GM18858 (cell line): ENCODE measurements around the gene ZNF276.
"Not testable (repeated sequence)": the region's sequence is repeated elsewhere in the genome, so short reads cannot be mapped to it uniquely, and the experiment has no call there.

Experiments used
- ATAC-seq: cut with Tn5 transposase; IDR thresholded peaks from one replicate; pipeline ENCODE4 v1.9.1; 2021; ENCODE audit not compliant: unreplicated experiment

ZNF276 gene

DNA sequence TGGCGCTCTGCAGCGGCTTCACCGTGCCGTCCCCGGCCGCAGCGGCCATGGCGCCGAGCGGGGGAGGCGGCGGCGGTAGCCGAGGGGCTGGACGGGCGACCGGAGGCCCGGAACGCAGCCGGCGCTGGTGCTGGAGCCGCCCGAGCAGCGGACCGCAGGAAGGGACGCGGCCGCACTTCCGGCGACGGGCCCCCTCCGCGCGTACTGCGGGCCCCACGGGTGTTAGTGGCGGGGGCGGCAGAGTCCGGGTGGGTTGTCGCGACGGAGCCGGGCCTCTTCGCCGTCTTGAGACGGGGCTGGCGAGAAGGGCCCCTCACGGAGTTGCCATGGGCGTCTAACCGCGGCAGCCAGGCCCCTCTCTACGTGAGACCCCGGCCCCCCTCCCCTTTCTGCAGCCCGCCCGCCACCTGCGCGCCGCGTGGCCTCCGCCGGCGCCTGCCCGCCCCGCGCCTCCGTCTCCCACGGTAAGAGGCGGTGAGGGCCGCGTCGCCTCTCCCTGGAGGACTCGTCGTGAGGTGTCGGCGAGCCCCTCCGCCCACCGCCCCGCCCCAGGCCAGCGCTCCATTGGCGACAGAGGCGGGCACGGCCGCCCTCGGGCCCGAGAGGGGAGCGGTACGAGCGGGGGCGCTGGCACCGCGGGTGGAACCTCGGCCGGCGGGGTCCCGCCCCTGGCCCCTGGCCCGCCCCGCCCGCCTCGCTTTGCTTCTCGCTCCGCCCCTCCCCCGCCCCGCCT lies at the start of gene ZNF276, which contains the start of gene VPS9D1:
ZNF276 (plus strand) TSS at position 725 of the 733 bp plus-strand sequence. CDS start 104 bp downstream, outside the sequence.
VPS9D1 (minus strand) TSS at position 86 of the 733 bp plus-strand sequence; CDS start at position 49, 37 bp downstream.
- ATAC-seq, result peak; percentile 37

DNA sequence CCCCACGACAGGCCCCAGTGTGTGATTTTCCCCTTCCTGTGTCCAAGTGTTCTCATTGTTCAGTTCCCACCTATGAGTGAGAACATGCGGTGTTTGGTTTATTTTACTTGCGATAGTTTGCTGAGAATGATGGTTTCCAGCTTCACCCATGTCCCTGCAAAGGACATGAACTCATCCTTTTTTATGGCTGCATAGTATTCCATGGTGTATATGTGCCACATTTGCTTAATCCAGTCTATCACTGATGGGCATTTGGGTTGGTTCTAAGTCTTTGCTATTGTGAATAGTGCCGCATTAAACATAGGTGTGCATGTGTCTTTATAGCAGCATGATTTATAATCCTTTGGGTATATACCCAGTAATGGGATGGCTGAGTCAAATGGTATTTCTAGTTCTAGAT lies 49.8 kb upstream of the ZNF276 start:
- not testable (repeated sequence) for ATAC-seq

DNA sequence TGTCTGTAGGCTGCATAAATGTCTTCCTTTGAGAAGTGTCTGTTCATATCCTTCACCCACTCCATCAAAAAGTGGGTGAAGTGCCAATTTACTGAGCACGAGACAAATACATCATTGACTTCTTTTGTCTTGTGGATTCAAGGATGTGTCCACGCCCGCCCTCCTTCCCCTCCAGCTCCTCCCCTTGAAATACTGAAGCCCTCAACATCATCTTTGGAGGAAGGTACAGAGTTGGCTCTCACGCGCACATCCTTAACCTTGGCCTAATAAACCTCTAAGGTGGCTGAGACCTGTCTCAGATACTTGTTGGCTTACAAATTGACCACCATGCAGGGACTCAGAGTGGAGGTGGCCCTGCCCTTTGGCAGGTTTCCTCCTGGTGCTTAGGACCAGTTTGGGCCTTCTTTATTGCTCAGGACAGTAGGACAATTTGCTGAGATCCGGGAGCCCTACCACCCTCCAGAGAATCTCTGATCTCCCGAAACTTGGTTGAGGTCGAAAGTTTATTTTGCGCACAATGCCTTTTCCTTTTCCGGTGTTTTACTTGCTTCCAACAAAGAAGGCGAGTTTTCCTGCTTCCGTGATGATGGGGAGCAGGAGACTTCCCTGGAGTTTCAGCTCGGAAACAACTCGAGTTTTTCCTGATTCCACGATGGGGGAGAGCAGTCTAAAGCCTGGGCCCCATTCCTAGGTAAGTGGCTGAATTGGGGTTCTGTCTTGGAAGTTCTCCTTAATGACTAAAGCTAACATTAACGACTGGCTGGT lies 49.0 kb upstream of the ZNF276 start:
- ATAC-seq, result no peak

DNA sequence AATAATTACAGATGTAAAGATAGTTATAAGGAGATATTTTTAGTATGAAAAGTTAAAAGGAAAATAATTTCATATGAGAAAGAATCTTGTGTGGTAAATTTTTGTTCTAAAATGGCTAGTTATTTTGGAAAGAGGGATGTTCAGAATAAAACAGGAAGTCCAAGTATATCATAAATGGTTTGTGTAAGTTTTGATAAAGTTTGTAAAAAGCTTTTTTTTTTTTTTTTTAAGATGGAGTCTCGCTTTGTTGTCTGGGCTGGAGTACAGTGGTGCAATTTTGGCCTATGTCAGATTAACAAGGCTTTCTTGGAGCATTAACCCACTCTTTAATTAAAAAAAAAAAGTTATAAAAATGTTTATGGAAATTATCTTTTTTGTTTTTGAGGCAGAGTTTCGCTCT lies 43.1 kb upstream of the ZNF276 start:
- ATAC-seq, result no peak

DNA sequence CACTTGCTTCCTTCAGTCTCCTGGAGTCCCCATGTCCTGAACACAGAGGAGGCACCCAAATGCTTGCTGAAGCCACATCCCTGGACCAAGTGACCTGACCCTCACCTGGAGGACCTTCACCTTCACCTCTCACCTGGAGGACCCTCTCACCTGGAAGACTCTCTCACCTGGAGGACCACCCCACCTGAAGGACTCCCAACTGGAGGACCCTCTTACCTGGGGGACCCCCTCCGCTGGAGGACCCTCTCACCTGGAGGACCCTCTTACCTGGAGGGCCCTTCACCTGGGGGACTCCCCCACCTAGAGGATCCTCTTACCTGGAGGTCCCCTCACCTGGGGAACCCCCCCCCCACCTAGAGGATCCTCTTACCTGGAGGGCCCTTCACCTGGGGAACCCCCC lies 35.4 kb upstream of the ZNF276 start:
- ATAC-seq, result no peak

DNA sequence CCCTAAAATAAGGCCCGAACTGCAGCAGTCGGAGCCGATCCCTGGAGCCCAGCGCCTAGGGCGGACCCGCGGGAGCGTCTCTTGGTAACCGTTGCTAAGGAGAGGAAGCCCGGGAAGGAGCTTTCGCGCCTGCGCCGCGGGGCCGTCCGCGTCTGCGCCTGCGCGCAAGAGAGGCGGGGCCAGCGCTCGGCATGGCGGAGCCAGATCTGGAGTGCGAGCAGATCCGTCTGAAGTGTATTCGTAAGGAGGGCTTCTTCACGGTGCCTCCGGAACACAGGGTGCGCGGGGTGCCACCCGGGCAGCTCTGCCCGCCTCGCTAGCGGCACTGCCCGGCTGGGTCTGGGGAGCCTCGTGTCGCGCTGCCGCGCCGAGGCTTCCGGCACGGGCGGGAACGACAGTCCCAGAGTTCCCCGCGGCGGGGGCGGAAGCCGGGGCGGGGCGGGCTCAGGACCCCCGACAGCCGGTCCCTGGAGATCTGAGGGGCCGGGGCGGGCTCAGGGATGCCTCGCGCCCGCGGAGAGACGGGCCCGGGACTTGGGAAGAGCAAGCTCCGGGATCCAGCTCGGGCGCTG lies 34.7 kb upstream of the ZNF276 start, which contains the start of gene CDK10:
CDK10 (plus strand) TSS at position 170 of the 572 bp plus-strand sequence; CDS start at position 192, 22 bp downstream.
- peak; percentile 74 for ATAC-seq

DNA sequence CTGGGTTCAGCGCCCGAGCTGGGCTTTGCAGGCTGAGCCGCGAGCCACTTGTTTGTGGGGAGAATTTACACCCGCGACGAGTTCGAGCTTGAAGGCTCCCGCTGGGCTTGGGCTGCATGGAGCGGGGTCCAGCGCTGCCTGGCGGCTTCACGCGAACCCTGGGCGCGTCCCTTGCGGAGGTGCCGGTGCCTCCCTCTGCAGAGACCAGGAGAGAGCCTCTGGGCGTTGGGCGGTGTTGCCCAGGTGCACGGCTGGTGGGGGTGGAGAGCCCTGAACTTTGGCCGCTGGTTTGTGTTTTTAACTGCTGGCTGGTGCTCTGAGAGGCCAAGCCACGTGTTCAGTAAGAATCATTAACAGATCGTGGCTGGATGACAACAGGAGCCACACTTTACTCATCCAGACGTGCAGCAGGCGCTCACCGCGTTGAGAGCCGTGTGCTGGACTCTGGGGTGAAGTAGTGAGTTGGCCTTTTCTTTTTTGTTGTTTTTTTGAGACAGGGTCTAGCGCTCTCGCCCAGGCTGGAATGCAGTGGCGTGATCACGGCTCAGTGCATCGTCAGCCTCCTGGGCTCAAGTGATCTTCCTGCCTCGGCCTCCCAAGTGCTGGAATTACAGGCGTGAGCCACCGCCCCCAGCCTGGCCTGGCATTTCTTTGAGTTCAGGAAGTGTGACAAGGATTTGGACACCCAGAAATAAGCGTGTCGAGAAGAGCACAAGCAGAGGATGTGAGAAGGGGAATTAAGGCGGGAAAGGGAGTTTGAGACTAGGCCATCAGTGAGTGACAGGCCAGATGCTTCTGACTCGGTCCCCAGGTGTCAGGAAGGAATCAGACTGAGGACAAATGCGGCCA lies 34.0 kb upstream of the ZNF276 start:
- peak; percentile 22 for ATAC-seq

- no peak for ATAC-seq
These were observed 32.9 kb upstream of the ZNF276 start for GRCh38 chr16:89688395-89688794.

DNA sequence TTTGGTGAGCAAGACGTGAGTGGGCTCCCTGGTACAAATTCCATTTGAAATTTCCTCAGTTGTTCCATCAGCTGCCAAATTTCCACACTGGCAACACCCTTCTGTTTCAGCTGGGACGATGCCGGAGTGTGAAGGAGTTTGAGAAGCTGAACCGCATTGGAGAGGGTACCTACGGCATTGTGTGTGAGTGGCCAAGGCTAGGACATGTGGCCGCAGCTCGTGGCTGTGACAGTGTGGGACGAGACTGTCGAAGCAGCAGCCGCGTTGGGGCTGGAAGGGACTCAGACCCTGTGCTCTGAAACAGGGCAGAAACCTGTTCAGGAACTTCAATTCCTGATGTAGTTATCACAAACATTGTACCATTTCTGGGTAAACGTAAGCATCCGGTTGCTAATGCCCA lies 32.2 kb upstream of the ZNF276 start:
- ATAC-seq, result no peak

DNA sequence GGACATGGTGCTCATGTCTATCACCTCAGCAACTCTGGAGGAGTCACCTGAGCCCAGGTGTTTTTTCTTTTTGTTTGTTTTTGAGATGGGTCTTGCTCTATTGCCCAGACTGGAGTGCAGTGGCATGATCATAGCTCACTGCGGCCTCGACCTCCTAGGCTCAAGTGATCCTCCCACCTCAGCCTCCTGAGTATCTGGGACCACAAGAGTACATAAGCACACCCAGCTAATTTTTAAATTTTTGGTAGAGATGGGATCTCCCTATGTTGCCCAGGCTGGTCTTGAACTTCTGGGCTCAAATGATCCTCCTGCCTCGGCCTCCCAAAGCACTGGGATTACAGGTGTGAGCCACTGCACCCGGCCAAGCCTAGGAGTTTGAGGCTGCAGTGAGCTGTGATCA lies 31.7 kb upstream of the ZNF276 start:
- ATAC-seq, result not testable (repeated sequence)

DNA sequence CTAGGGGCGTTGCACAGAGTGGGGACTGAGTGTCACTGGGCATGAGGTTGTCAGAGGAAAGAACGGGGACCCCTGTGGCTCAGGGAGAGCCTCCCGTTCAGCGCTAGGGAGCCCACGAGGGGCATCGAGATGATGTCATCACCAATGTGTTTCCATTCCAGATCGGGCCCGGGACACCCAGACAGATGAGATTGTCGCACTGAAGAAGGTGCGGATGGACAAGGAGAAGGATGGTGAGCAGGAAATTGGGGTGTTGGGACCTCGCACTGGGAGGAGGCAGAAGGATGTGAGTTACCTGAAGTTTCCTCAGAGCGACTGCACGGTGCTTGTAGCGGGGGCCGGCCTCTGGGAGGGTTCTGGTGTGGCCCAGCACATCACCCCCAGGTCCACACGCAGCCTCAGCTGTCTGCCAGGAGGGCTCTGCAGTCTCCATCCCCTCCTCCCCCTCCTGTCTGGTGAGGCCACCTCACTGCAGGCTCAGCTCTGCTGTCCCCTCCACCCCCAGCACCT lies 30.9 kb upstream of the ZNF276 start:
- no peak for ATAC-seq

DNA sequence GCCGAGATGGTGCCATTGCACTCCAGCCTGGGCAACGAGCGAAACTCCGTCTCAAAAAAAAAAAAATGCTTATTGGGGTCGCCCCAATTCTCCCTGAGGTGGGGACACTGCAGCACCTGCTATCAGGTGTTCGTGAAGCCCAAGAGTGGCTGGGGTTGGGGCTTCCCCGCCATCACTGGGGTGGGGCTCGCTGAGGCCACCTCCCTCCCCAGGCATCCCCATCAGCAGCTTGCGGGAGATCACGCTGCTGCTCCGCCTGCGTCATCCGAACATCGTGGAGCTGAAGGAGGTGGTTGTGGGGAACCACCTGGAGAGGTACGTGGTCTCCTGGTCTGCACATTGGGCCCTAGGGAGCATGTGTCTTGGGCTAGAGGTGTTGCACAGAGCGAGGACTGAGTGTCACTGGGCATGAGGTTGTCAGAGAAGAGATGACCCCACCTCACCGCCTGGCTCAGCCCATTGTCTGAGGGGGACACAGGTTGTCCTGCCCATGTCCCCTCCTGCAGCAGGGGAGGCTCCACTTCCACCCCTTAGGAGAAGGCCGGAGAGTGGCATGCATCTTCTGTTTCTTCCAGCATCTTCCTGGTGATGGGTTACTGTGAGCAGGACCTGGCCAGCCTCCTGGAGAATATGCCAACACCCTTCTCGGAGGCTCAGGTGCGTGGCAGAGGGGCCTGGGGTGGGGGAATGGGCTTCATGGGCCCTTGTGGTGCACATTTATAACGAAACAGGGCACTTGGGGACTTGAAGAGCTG lies 29.9 kb upstream of the ZNF276 start:
- no peak for ATAC-seq

DNA sequence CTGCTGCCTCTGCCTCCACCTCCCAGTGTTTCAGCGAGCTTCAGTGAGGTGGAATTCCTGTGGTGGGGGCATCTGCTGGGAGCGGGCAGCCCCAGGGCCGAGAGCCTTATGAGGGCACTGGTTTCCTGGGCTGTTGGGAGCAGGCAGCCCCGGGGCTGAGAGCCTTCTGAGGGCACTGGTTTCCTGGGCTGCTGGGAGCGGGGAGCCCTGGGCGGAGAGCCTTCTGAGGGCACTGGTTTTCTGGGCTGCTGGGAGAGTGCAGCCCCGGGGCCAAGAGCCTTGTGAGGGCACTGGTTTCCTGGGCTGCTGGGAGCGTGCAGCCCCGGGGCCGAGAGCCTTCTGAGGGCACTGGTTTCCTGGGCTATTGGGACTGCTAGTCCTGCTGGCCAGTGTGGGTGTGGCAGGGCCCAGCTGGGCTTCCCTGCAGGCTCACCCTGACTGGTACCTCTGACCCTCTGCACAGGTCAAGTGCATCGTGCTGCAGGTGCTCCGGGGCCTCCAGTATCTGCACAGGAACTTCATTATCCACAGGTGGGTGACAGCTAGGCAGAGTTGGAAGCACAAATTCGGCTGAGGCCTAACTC lies 29.3 kb upstream of the ZNF276 start:
- no peak for ATAC-seq

- no peak for ATAC-seq
These were observed 28.0 kb upstream of the ZNF276 start for GRCh38 chr16:89693289-89693731.

- ATAC-seq, result no peak
These were observed 27.2 kb upstream of the ZNF276 start for GRCh38 chr16:89693931-89694783.

- ATAC-seq, result not testable (repeated sequence)
These were observed 26.6 kb upstream of the ZNF276 start for GRCh38 chr16:89694784-89695085.

DNA sequence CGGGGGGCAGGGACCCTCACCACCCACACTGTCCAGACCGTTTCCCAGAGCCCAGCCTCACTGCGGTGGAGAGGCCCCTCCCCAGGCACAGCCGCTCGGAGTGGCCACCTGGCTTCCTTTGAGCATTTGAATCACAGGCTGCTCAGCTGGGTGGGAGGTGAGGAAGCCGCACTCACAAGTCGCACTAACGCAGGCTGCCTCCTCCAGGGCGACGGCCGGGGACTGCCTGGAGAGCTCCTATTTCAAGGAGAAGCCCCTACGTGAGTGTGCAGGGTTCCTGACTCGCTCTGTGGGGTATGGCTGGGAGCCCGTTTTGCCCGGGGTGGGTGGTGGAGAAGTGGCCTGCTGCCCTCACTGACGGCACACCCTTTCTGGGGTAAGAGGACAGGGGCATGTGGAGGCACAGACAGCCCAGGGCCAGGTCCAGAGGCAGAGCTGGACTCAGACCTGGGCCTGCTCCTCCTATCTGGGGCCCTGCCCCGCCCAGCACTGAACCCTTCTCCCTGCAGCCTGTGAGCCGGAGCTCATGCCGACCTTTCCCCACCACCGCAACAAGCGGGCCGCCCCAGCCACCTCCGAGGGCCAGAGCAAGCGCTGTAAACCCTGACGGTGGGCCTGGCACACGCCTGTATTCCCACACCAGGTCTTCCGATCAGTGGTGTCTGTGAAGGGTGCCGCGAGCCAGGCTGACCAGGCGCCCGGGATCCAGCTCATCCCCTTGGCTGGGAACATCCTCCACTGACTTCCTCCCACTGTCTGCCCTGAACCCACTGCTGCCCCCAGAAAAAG lies 26.1 kb upstream of the ZNF276 start:
- no peak for ATAC-seq
